Prostate gland (tissue), 2 donors: ENCODE measurements around the gene TNIP2.

Source experiments
- POLR2A ChIP-seq: fragments of 450-650 bp; IDR thresholded peaks from one replicate; pipeline ENCODE4 v1.6.1; 2016; ENCODE audit warnings: antibody characterized with exemption, mild to moderate bottlenecking
- POLR2AphosphoS5 ChIP-seq: sonication (generic); formaldehyde crosslinking; IDR thresholded peaks from one replicate; pipeline ENCODE4 v1.6.1; 2017; ENCODE audit warnings: antibody characterized with exemption
- TF ChIP-seq, protein P1 (sequence below), 4 experiments: fragments of 200-600 bp in 2 of 4; fragments of 450-650 bp in 2 of 4; sonication (generic) in 2 of 4; IDR thresholded peaks; 1 replicate in 3 of 4; 2 replicates in 1 of 4; pipeline ENCODE4 v1.5.1; 2016 to 2019; ENCODE audit warnings: antibody characterized with exemption in 4 of 4, mild to moderate bottlenecking in 2 of 4, moderate library complexity in 2 of 4

DNA sequence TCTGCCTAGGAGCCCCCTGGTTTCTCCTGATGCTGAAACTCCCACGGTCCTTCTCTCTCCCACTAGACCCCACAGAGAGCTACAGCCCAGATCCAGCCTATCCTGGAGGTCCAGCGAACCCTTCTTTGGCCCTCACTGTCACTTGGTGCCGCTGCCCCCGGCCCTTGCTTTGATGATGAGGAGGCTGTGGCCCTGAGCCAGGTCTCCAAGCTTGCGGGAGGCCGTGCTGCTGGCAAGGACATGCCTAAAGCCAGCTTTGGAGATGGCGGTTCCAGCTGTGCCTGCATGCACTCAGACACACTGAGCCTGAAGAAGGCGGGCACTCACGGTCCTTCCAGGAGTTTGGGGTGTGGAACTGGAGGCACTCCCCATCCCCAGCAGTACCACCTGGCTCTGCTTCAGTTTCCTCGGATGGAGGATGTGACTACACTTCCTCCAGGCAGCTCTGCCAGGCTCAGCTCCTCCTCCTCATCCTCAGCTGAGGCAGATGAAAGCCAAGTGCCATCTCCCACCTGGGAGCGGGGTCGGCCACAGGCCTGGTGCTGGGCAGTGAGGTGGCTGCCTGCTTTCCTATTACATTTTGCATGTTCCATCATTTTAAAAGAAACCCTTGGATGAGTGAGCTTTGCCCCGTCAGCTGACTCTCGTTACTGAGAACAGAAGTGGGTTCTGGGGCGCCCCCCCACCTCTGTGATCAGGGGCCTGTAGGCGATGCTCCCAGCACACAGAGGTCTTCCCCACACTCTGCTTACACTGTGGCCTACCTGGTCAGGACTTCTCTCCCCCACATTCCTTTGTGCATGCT is 9.0 kb downstream of the TNIP2 start:
- TF ChIP-seq, protein P1, sequence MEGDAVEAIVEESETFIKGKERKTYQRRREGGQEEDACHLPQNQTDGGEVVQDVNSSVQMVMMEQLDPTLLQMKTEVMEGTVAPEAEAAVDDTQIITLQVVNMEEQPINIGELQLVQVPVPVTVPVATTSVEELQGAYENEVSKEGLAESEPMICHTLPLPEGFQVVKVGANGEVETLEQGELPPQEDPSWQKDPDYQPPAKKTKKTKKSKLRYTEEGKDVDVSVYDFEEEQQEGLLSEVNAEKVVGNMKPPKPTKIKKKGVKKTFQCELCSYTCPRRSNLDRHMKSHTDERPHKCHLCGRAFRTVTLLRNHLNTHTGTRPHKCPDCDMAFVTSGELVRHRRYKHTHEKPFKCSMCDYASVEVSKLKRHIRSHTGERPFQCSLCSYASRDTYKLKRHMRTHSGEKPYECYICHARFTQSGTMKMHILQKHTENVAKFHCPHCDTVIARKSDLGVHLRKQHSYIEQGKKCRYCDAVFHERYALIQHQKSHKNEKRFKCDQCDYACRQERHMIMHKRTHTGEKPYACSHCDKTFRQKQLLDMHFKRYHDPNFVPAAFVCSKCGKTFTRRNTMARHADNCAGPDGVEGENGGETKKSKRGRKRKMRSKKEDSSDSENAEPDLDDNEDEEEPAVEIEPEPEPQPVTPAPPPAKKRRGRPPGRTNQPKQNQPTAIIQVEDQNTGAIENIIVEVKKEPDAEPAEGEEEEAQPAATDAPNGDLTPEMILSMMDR (IDR thresholded peaks at IDR 0.05): no peak
- no peak for TF ChIP-seq POLR2A
- no peak for TF ChIP-seq POLR2AphosphoS5
